HG02798 (cell line): ENCODE data around the gene CISD2.
"Not testable (repeated sequence)": the region's sequence is repeated elsewhere in the genome, so short reads cannot be mapped to it uniquely, and the experiment has no call there.

ENCODE experiments used
- ATAC-seq: cut with Tn5 transposase; IDR thresholded peaks from one replicate; pipeline ENCODE4 v1.9.1; 2021; ENCODE audit warnings: mild to moderate bottlenecking; ENCODE audit not compliant: unreplicated experiment, poor library complexity

The CISD2 gene

GRCh38 chr4:102868781-102869568, at the start of gene CISD2:
CISD2 (plus strand) TSS chr4:102868992; CDS start chr4:102869085, 93 bp downstream.
- ATAC-seq: peak; percentile 88

GRCh38 chr4:102819100-102819499, 49.7 kb upstream of the CISD2 start:
- not testable (repeated sequence) for ATAC-seq

GRCh38 chr4:102819588-102820365, 49.0 kb upstream of the CISD2 start:
- no peak for ATAC-seq

GRCh38 chr4:102823464-102823863, 45.3 kb upstream of the CISD2 start:
- no peak for ATAC-seq

GRCh38 chr4:102823897-102824296, 44.9 kb upstream of the CISD2 start:
- ATAC-seq: no peak

GRCh38 chr4:102824398-102824797, 44.4 kb upstream of the CISD2 start:
- ATAC-seq: no peak

- ATAC-seq: no peak
Measured at GRCh38 chr4:102825261-102826091, 43.3 kb upstream of the CISD2 start.

- no peak for ATAC-seq
Measured at GRCh38 chr4:102826105-102826889, 42.5 kb upstream of the CISD2 start.

- peak; percentile 35 for ATAC-seq
Measured at GRCh38 chr4:102826890-102827673, 41.7 kb upstream of the CISD2 start, which contains the start of gene UBE2D3. UBE2D3 (minus strand) TSS chr4:102827551; CDS start chr4:102826508, 1,043 bp downstream.

- peak; percentile 82 for ATAC-seq
Measured at GRCh38 chr4:102827674-102828496, 40.9 kb upstream of the CISD2 start.

- ATAC-seq: no peak
Measured at GRCh38 chr4:102828497-102828808, 40.3 kb upstream of the CISD2 start.

GRCh38 chr4:102829803-102830202, 39.0 kb upstream of the CISD2 start:
- no peak for ATAC-seq

- no peak for ATAC-seq
Measured at GRCh38 chr4:102832105-102832504, 36.7 kb upstream of the CISD2 start.

GRCh38 chr4:102832667-102833066, 36.1 kb upstream of the CISD2 start:
- ATAC-seq: no peak

- ATAC-seq: no peak
Measured at GRCh38 chr4:102836596-102836995, 32.2 kb upstream of the CISD2 start.

- ATAC-seq: no peak
Measured at GRCh38 chr4:102842367-102842766, 26.4 kb upstream of the CISD2 start.

- no peak for ATAC-seq
Measured at GRCh38 chr4:102843273-102843672, 25.5 kb upstream of the CISD2 start.

GRCh38 chr4:102843938-102844337, 24.9 kb upstream of the CISD2 start:
- no peak for ATAC-seq
